HepG2 (cell line): ENCODE results near the gene CCDC102B. TPM values are rescaled to one million over a fixed set of nuclear protein-coding genes. Genes with fewer than 3 reads are reported as not detected.

Source experiments
- CAMTA2 ChIP-seq: sonication (generic); formaldehyde crosslinking; IDR thresholded peaks from 2 replicates; pipeline ENCODE4 v1.4.0; 2020; ENCODE audit warnings: mild to moderate bottlenecking, missing genetic modification reagents, borderline replicate concordance
- CHCHD3 ChIP-seq: sonication (generic); formaldehyde crosslinking; IDR thresholded peaks from 2 replicates; pipeline ENCODE4 v1.8.0; 2022; ENCODE audit warnings: mild to moderate bottlenecking, missing genetic modification reagents, moderate library complexity
- ESRRA ChIP-seq: sonication (generic); formaldehyde crosslinking; IDR thresholded peaks from 2 replicates; pipeline ENCODE4 v1.5.1; 2020; ENCODE audit warnings: mild to moderate bottlenecking, low read depth, missing genetic modification reagents
- FOSL1 ChIP-seq: sonication (generic); formaldehyde crosslinking; IDR thresholded peaks from 2 replicates; pipeline ENCODE4 v1.9.0; 2021; ENCODE audit warnings: missing genetic modification reagents, borderline replicate concordance
- FOXJ3 ChIP-seq: sonication (generic); formaldehyde crosslinking; IDR thresholded peaks from 2 replicates; pipeline ENCODE4 v1.4.0; 2020; ENCODE audit warnings: missing genetic modification reagents, mild to moderate bottlenecking, borderline replicate concordance
- FOXK2 ChIP-seq: fragments of 450-650 bp; IDR thresholded peaks from 2 replicates; pipeline ENCODE4 v1.6.1; 2016
- HOXA9 ChIP-seq: sonication (generic); formaldehyde crosslinking; IDR thresholded peaks from 2 replicates; pipeline ENCODE4 v1.8.1; 2022; ENCODE audit warnings: missing genetic modification reagents, mild to moderate bottlenecking, moderate library complexity, borderline replicate concordance
- KDM4B ChIP-seq: sonication (generic); formaldehyde crosslinking; IDR thresholded peaks from 2 replicates; pipeline ENCODE4 v1.4.0; 2020; ENCODE audit warnings: missing genetic modification reagents
- PRMT3 ChIP-seq: sonication (generic); formaldehyde crosslinking; IDR thresholded peaks from 2 replicates; pipeline ENCODE4 v1.8.1; 2022; ENCODE audit warnings: low read depth, mild to moderate bottlenecking, moderate library complexity, missing genetic modification reagents, borderline replicate concordance
- SATB2 ChIP-seq: sonication (generic); formaldehyde crosslinking; IDR thresholded peaks from 2 replicates; pipeline ENCODE4 v1.5.0; 2020; ENCODE audit warnings: missing genetic modification reagents
- SNAPC2 ChIP-seq: sonication (generic); formaldehyde crosslinking; IDR thresholded peaks from 2 replicates; pipeline ENCODE4 v1.8.1; 2022; ENCODE audit warnings: mild to moderate bottlenecking, missing genetic modification reagents
- SPEN ChIP-seq: sonication (generic); formaldehyde crosslinking; IDR thresholded peaks from 2 replicates; pipeline ENCODE4 v1.5.1; 2020; ENCODE audit warnings: low read depth, mild to moderate bottlenecking, missing genetic modification reagents
- TARDBP ChIP-seq: sonication (generic); formaldehyde crosslinking; IDR thresholded peaks from 2 replicates; pipeline ENCODE4 v1.8.0; 2022; ENCODE audit warnings: mild to moderate bottlenecking, missing genetic modification reagents
- ZBTB7A ChIP-seq: sonication (generic); formaldehyde crosslinking; IDR thresholded peaks from 2 replicates; pipeline ENCODE4 v1.8.0; 2022; ENCODE audit warnings: mild to moderate bottlenecking, missing genetic modification reagents
- ZFP37 ChIP-seq: sonication (generic); formaldehyde crosslinking; IDR thresholded peaks from 2 replicates; pipeline ENCODE4 v1.4.0; 2020; ENCODE audit warnings: missing genetic modification reagents, borderline replicate concordance
- ZHX1 ChIP-seq: sonication (generic); formaldehyde crosslinking; IDR thresholded peaks from 2 replicates; pipeline ENCODE4 v1.8.1; 2022; ENCODE audit warnings: low read depth, mild to moderate bottlenecking, missing genetic modification reagents
- ZNF143 ChIP-seq: sonication (generic); formaldehyde crosslinking; IDR thresholded peaks from 2 replicates; pipeline ENCODE4 v1.4.0; 2020; ENCODE audit warnings: missing genetic modification reagents
- ZNF382 ChIP-seq: sonication (generic); formaldehyde crosslinking; IDR thresholded peaks from 2 replicates; pipeline ENCODE4 v1.5.0; 2020; ENCODE audit warnings: missing genetic modification reagents, mild to moderate bottlenecking, borderline replicate concordance
- ZNF460 ChIP-seq: sonication (generic); formaldehyde crosslinking; IDR thresholded peaks from 2 replicates; pipeline ENCODE4 v1.5.1; 2020; ENCODE audit warnings: missing genetic modification reagents, mild to moderate bottlenecking, borderline replicate concordance
- ZNF530 ChIP-seq: sonication (generic); formaldehyde crosslinking; IDR thresholded peaks from 2 replicates; pipeline ENCODE4 v1.5.0; 2020; ENCODE audit warnings: low read depth, mild to moderate bottlenecking, missing genetic modification reagents
- ZNF543 ChIP-seq: sonication (generic); formaldehyde crosslinking; IDR thresholded peaks from 2 replicates; pipeline ENCODE4 v1.4.0; 2020; ENCODE audit warnings: mild to moderate bottlenecking, missing genetic modification reagents
- ZNF558 ChIP-seq: sonication (generic); formaldehyde crosslinking; IDR thresholded peaks from 2 replicates; pipeline ENCODE4 v1.9.0; 2022; ENCODE audit warnings: mild to moderate bottlenecking, missing genetic modification reagents, borderline replicate concordance
- ZNF615 ChIP-seq: sonication (generic); formaldehyde crosslinking; IDR thresholded peaks from 2 replicates; pipeline ENCODE4 v1.5.0; 2020; ENCODE audit warnings: mild to moderate bottlenecking, missing genetic modification reagents, borderline replicate concordance
- ZNF713 ChIP-seq: sonication (generic); formaldehyde crosslinking; IDR thresholded peaks from 2 replicates; pipeline ENCODE4 v1.4.0; 2020; ENCODE audit warnings: mild to moderate bottlenecking, missing genetic modification reagents
- ZSCAN25 ChIP-seq: sonication (generic); formaldehyde crosslinking; IDR thresholded peaks from 2 replicates; pipeline ENCODE4 v1.8.0; 2022; ENCODE audit warnings: mild to moderate bottlenecking, missing genetic modification reagents
- polyA plus RNA-seq, 8 experiments: library from polyadenylated mRNA; depleted of rRNA in 3 of 8; stranded (reverse) in 7 of 8; unstranded in 1 of 8; fragments of >200 nt; fragmentation: Illumina TruSeq in 4 of 8; extraction: Trizol in 4 of 8; gene quantifications; 2 replicates each; pipeline versions ENCODE4 v1.2.1 to v1.2.3, GENCODE V29; 2011 to 2016; ENCODE audit warnings: low read depth in 4 of 8, missing spikeins in 1 of 8, mixed read lengths in 1 of 8; ENCODE audit not compliant: insufficient read depth in 1 of 8
- total RNA-seq, 5 experiments: library from RNA; depleted of rRNA; stranded (reverse); fragments of >200 nt; fragmentation: Illumina TruSeq; extraction: Trizol; gene quantifications; 2 replicates each; pipeline ENCODE4 v1.2.3, GENCODE V29; 2016; ENCODE audit warnings: low read depth in 1 of 5
- TF ChIP-seq, protein P1 (sequence below): sonication (generic); formaldehyde crosslinking; IDR thresholded peaks from 2 replicates; pipeline ENCODE4 v1.5.0; 2020; ENCODE audit warnings: mild to moderate bottlenecking, missing genetic modification reagents
- TF ChIP-seq, protein P2 (sequence below): sonication (generic); formaldehyde crosslinking; IDR thresholded peaks from 2 replicates; pipeline ENCODE4 v1.5.0; 2020; ENCODE audit warnings: mild to moderate bottlenecking, missing genetic modification reagents

The CCDC102B gene
- total and polyA plus RNA-seq, 2 of the 13 experiments (the other 11 are each of a cell fraction or from before 2014, with no cell fraction given), result 2.3 to 3.7 TPM

DNA sequence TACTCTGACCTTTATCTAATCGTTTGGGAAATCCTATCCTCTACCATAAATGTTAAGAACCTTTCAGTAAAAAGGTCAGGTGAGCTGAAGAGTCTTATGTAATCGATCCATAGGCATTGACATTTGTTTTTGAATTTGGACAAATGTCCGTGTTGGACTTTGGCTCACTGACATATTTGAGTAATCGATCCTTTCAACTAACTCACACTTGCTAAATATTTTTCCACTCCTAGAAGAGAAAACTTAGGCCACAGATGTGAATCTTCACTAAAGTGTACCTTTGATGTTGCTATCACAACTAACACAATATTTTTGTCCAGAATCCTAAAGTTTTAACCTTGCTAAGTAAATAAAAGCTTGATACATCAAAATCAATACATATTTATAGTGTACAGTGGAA is 89.5 kb downstream of the CCDC102B start (continued):
- TF ChIP-seq SPEN (CRISPR knock-in tag) (no peak), ESRRA (CRISPR knock-in tag) (peak; percentile 52; the same call in 1 of the 2 replicates), ZNF543 (CRISPR knock-in tag) (no peak), ZNF382 (CRISPR knock-in tag) (no peak), ZSCAN25 (no peak), ZNF460 (CRISPR knock-in tag) (no peak), ZNF143 (CRISPR knock-in tag) (no peak), ZNF713 (CRISPR knock-in tag) (no peak), FOXK2 (no peak), PRMT3 (CRISPR knock-in tag) (no peak), ZFP37 (CRISPR knock-in tag) (no peak), KDM4B (CRISPR knock-in tag) (no peak), CAMTA2 (CRISPR knock-in tag) (no peak), SNAPC2 (CRISPR knock-in tag) (no peak), FOXJ3 (peak; percentile 84; the same call in 1 of the 2 replicates), TARDBP (CRISPR knock-in tag) (peak; percentile 65; the same call in 1 of the 2 replicates), SATB2 (CRISPR knock-in tag) (no peak), ZNF530 (CRISPR knock-in tag) (no peak), ZNF615 (CRISPR knock-in tag) (no peak), CHCHD3 (CRISPR knock-in tag) (no peak), ZHX1 (CRISPR knock-in tag) (no peak; the same call in 1 of the 2 replicates), HOXA9 (CRISPR knock-in tag) (no peak), ZBTB7A (CRISPR knock-in tag) (no peak), FOSL1 (CRISPR knock-in tag) (no peak), ZNF558 (CRISPR knock-in tag) (no peak)
- TF ChIP-seq, protein P1, sequence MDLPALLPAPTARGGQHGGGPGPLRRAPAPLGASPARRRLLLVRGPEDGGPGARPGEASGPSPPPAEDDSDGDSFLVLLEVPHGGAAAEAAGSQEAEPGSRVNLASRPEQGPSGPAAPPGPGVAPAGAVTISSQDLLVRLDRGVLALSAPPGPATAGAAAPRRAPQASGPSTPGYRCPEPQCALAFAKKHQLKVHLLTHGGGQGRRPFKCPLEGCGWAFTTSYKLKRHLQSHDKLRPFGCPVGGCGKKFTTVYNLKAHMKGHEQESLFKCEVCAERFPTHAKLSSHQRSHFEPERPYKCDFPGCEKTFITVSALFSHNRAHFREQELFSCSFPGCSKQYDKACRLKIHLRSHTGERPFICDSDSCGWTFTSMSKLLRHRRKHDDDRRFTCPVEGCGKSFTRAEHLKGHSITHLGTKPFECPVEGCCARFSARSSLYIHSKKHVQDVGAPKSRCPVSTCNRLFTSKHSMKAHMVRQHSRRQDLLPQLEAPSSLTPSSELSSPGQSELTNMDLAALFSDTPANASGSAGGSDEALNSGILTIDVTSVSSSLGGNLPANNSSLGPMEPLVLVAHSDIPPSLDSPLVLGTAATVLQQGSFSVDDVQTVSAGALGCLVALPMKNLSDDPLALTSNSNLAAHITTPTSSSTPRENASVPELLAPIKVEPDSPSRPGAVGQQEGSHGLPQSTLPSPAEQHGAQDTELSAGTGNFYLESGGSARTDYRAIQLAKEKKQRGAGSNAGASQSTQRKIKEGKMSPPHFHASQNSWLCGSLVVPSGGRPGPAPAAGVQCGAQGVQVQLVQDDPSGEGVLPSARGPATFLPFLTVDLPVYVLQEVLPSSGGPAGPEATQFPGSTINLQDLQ (CRISPR knock-in tag), result no peak
- TF ChIP-seq, protein P2, sequence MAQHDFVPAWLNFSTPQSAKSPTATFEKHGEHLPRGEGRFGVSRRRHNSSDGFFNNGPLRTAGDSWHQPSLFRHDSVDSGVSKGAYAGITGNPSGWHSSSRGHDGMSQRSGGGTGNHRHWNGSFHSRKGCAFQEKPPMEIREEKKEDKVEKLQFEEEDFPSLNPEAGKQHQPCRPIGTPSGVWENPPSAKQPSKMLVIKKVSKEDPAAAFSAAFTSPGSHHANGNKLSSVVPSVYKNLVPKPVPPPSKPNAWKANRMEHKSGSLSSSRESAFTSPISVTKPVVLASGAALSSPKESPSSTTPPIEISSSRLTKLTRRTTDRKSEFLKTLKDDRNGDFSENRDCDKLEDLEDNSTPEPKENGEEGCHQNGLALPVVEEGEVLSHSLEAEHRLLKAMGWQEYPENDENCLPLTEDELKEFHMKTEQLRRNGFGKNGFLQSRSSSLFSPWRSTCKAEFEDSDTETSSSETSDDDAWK (CRISPR knock-in tag), result no peak
